Trophoblast cell (in vitro differentiated cells and primary cell): ENCODE measurements around the gene UNC13A.
"Not testable (repeated sequence)": the region's sequence is repeated elsewhere in the genome, so short reads cannot be mapped to it uniquely, and the experiment has no call there.

Experiments used
- DNase-seq, 2 donors: peaks; one replicate each; pipeline ENCODE4 v3.0.0-alpha.2; 2016
- H2AFZ ChIP-seq: 2 replicates; pipeline ENCODE4 v1.6.1; 2013; ENCODE audit warnings: low read length, moderate library complexity, mild to moderate bottlenecking; ENCODE audit not compliant: insufficient read depth, poor library complexity
- H2AK5ac ChIP-seq: 2 replicates; pipeline ENCODE4 v1.6.1; 2013; ENCODE audit warnings: mild to moderate bottlenecking, low read length
- H2BK120ac ChIP-seq: 2 replicates; pipeline ENCODE4 v1.6.1; 2013; ENCODE audit warnings: low read length, mild to moderate bottlenecking, moderate library complexity; ENCODE audit not compliant: insufficient read depth, poor library complexity
- H2BK12ac ChIP-seq: 2 replicates; pipeline ENCODE4 v1.6.1; 2013; ENCODE audit warnings: mild to moderate bottlenecking, low read length, moderate library complexity
- H2BK5ac ChIP-seq: 2 replicates; pipeline ENCODE4 v1.6.1; 2013; ENCODE audit warnings: low read length, low read depth, moderate library complexity, mild to moderate bottlenecking; ENCODE audit not compliant: poor library complexity
- H3K14ac ChIP-seq: 2 replicates; pipeline ENCODE4 v1.6.1; 2013; ENCODE audit warnings: mild to moderate bottlenecking, low read length
- H3K18ac ChIP-seq: 2 replicates; pipeline ENCODE4 v1.6.1; 2013; ENCODE audit warnings: mild to moderate bottlenecking, low read length
- H3K23ac ChIP-seq: 2 replicates; pipeline ENCODE4 v1.6.1; 2013; ENCODE audit warnings: low read length
- H3K27ac ChIP-seq: 2 replicates; pipeline ENCODE4 v1.5.1; 2013; ENCODE audit warnings: low read depth, mild to moderate bottlenecking, inconsistent platforms, low read length, moderate library complexity
- H3K27me3 ChIP-seq: 2 replicates; pipeline ENCODE4 v1.6.1; 2013; ENCODE audit warnings: inconsistent platforms, mild to moderate bottlenecking, low read length, moderate library complexity; ENCODE audit not compliant: insufficient read depth
- H3K36me3 ChIP-seq, 2 experiments: 1 replicate in 1 of 2; 2 replicates in 1 of 2; pipeline ENCODE4 v1.6.1; 2013; ENCODE audit warnings: low read length in 2 of 2, mild to moderate bottlenecking in 2 of 2, moderate library complexity in 1 of 2; ENCODE audit not compliant: insufficient read depth in 2 of 2, control insufficient read depth in 1 of 2
- H3K4ac ChIP-seq: 2 replicates; pipeline ENCODE4 v1.6.1; 2013; ENCODE audit warnings: low read depth, mild to moderate bottlenecking, low read length, moderate library complexity
- H3K4me1 ChIP-seq, 2 experiments: 1 replicate in 1 of 2; 2 replicates in 1 of 2; pipeline ENCODE4 v1.6.1; 2013; ENCODE audit warnings: low read length in 2 of 2, mild to moderate bottlenecking in 2 of 2, moderate library complexity in 1 of 2; ENCODE audit not compliant: insufficient read depth in 2 of 2, control insufficient read depth in 1 of 2
- H3K4me2 ChIP-seq: 2 replicates; pipeline ENCODE4 v1.6.1; 2013; ENCODE audit warnings: inconsistent platforms, mild to moderate bottlenecking, low read length, moderate library complexity
- H3K4me3 ChIP-seq: 2 replicates; pipeline ENCODE4 v1.5.1; 2013; ENCODE audit warnings: mild to moderate bottlenecking, low read depth, low read length, inconsistent platforms
- H3K79me1 ChIP-seq: one replicate; pipeline ENCODE4 v1.6.1; 2013; ENCODE audit warnings: low read length
- H3K79me2 ChIP-seq: 2 replicates; pipeline ENCODE4 v1.6.1; 2013; ENCODE audit warnings: low read length, mild to moderate bottlenecking; ENCODE audit not compliant: control insufficient read depth, insufficient read depth, poor library complexity
- H3K9ac ChIP-seq: 2 replicates; pipeline ENCODE4 v1.6.1; 2013; ENCODE audit warnings: mild to moderate bottlenecking, low read length
- H3K9me3 ChIP-seq: 2 replicates; pipeline ENCODE4 v1.6.1; 2013; ENCODE audit warnings: low read depth, mild to moderate bottlenecking, control low read depth, inconsistent platforms, low read length; ENCODE audit not compliant: insufficient read depth
- H4K12ac ChIP-seq: 2 replicates; pipeline ENCODE4 v1.6.1; 2013; ENCODE audit warnings: low read depth, mild to moderate bottlenecking, low read length, moderate library complexity
- H4K8ac ChIP-seq: 2 replicates; pipeline ENCODE4 v1.6.1; 2013; ENCODE audit warnings: low read depth, mild to moderate bottlenecking, low read length, moderate library complexity
- H4K91ac ChIP-seq: one replicate; pipeline ENCODE4 v1.6.1; 2013; ENCODE audit warnings: low read depth, mild to moderate bottlenecking, low read length, moderate library complexity
- WGBS: extraction: QIAGEN DNeasy Blood & Tissue Kit; methylation state at CpG from one replicate; pipeline ENCODE4 v1.1.7; 2013; ENCODE audit warnings: missing lambda C conversion rate; ENCODE audit not compliant: insufficient read length, insufficient coverage; ENCODE audit errors: extremely low coverage; 5-methylcytosine and 5-hydroxymethylcytosine counted together

UNC13A gene

DNA sequence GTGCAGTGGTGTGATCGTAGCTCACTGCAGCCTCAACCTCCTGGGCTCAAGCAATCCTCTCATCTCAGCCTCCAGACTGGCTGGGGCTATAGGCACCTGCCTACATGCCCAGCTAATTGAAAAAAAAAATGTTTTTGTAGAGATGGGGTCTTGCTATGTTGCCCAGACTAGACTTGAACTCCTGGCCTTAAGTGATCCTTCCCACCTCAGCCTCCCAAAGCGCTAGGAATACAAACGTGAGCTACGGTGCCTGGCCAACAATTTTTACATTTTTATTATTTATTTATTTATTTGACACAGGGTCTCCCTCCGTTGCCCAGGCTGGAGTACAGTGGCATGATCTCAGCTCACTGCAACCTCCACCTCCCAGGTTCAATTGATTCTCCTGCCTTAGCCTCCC lies 117.9 kb downstream of the UNC13A start:
- H3K36me3 ChIP-seq, result peaks cover 34 to 36% of the 10 kb centered on the region in 2 experiments
- not testable (repeated sequence) for H2AFZ ChIP-seq, H3K23ac ChIP-seq, H3K4me1 ChIP-seq, H3K4me3 ChIP-seq, H3K79me2 ChIP-seq, H2BK5ac ChIP-seq, H3K9ac ChIP-seq, H2BK120ac ChIP-seq, DNase-seq, H2AK5ac ChIP-seq, H3K27me3 ChIP-seq, H3K27ac ChIP-seq, H4K8ac ChIP-seq, H3K14ac ChIP-seq, H3K79me1 ChIP-seq, H3K4me2 ChIP-seq, H2BK12ac ChIP-seq, H3K9me3 ChIP-seq, H4K12ac ChIP-seq, H3K18ac ChIP-seq, H3K4ac ChIP-seq, H4K91ac ChIP-seq
- no CpG with 5 or more reads among the region's 5 CpGs for WGBS

DNA sequence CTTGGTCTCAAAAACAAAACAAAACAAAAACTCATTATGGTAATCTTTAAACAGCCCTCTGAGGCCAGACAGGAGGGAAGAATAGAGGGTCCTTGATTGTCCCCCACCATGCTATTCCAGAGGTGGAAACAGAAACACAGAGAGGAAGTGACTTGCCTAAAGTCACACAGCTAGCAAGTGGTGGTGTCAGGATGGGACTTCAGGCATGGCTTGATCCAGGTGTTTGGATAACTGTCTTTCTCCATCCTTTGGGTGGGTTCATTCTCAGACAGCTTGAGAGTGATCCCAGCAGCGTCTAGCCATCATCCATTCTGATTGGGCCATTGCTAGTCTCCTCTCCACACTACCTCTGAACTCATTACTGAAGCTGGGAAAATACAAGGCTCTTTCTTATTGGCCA lies 120.2 kb downstream of the UNC13A start:
- WGBS, result no CpG with 5 or more reads among the region's 1 CpG
- no peaks in the 10 kb centered on the region for H3K79me1 ChIP-seq
- no peak overlapping the region for H4K8ac ChIP-seq
- H3K4ac ChIP-seq, result no peak overlapping the region
- H3K9ac ChIP-seq, result no peak overlapping the region
- no peak overlapping the region for H3K14ac ChIP-seq
- no peak overlapping the region for H3K18ac ChIP-seq
- no peak overlapping the region for H3K27ac ChIP-seq
- H3K23ac ChIP-seq, result no peak overlapping the region
- no peak overlapping the region for H2BK12ac ChIP-seq
- peaks cover 31 to 35% of the 10 kb centered on the region in 2 experiments for H3K36me3 ChIP-seq
- no peak overlapping the region for H2BK120ac ChIP-seq
- peaks cover 0 to 3% of the 10 kb centered on the region in 2 experiments for H3K4me1 ChIP-seq
- no peaks in the 10 kb centered on the region for H3K9me3 ChIP-seq
- no peaks in the 10 kb centered on the region for H3K27me3 ChIP-seq
- no peak overlapping the region for H2AK5ac ChIP-seq
- H3K4me3 ChIP-seq, result no peak overlapping the region
- H2AFZ ChIP-seq, result no peak overlapping the region
- DNase-seq, result no peak
- H2BK5ac ChIP-seq, result no peak overlapping the region
- H4K12ac ChIP-seq, result no peak overlapping the region
- no peaks in the 10 kb centered on the region for H3K79me2 ChIP-seq
- no peak overlapping the region for H4K91ac ChIP-seq
- H3K4me2 ChIP-seq, result no peak overlapping the region

DNA sequence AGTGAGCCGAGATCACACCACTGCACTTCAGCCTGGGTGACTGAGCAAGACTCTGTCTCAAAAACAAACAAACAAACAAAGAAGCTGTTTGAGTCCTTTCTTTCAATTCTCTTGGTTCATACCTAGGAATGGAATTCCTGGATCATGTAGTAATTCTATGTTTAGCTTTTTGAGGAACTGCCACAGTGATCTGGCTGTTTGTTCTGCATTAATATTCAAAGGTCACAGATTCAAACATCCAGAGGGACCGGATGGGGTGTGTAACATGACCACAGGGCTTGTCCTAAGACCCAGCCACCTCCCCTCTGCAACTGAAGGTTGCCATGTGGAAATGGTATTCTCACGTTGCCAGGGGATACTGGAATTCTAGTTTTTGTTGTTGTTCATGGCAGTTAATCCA lies 122.5 kb downstream of the UNC13A start:
- Histone ChIP-seq H3K9ac (no peak overlapping the region), H2AFZ (no peak overlapping the region), H3K79me1 (no peaks in the 10 kb centered on the region), H2BK5ac (no peak overlapping the region), H2BK120ac (no peak overlapping the region), H4K8ac (no peak overlapping the region), H3K18ac (no peak overlapping the region), H3K4me1 (peaks cover 0 to 3% of the 10 kb centered on the region in 2 experiments), H3K4me2 (no peak overlapping the region), H3K27me3 (no peaks in the 10 kb centered on the region), H3K9me3 (no peaks in the 10 kb centered on the region), H3K36me3 (peaks cover 26% of the 10 kb centered on the region in 2 experiments), H4K12ac (no peak overlapping the region), H3K27ac (no peak overlapping the region), H3K14ac (no peak overlapping the region), H3K4ac (no peak overlapping the region), H3K79me2 (no peaks in the 10 kb centered on the region), H4K91ac (no peak overlapping the region), H2AK5ac (no peak overlapping the region), H3K4me3 (no peak overlapping the region), H2BK12ac (no peak overlapping the region), H3K23ac (no peak overlapping the region)
- WGBS, result no CpG with 5 or more reads among the region's 3 CpGs
- DNase-seq, result no peak

DNA sequence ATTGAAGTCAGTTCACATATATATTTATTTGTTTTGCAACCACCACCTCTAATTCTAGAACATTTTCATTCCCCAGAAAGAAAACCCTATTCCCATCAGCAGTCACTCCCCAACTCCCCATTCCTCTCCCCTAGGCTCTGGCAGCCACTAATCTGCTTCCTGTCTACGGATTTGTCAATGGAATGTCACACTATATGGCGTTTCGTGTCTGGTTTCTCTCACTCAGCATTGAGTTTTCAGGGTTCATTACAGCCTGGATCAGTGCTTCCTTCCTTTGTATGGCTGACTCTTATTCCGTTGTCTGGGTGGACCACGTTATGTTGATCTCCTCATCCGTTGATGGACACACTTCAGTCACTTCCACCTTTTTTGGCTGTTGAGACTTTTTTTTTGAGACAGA lies 123.4 kb downstream of the UNC13A start:
- H3K36me3 ChIP-seq, result peaks cover 29 to 31% of the 10 kb centered on the region in 2 experiments
- no CpG with 5 or more reads among the region's 6 CpGs for WGBS
- H3K79me1 ChIP-seq, result no peaks in the 10 kb centered on the region
- no peak overlapping the region for H3K9ac ChIP-seq
- DNase-seq, result no peak
- H3K4me1 ChIP-seq, result peaks cover 0 to 3% of the 10 kb centered on the region in 2 experiments
- no peak overlapping the region for H2BK12ac ChIP-seq
- H3K23ac ChIP-seq, result no peak overlapping the region
- H3K9me3 ChIP-seq, result no peaks in the 10 kb centered on the region
- no peak overlapping the region for H4K91ac ChIP-seq
- H2BK120ac ChIP-seq, result no peak overlapping the region
- no peak overlapping the region for H3K14ac ChIP-seq
- H2AK5ac ChIP-seq, result no peak overlapping the region
- H3K27ac ChIP-seq, result no peak overlapping the region
- no peak overlapping the region for H3K4ac ChIP-seq
- H3K79me2 ChIP-seq, result no peaks in the 10 kb centered on the region
- no peaks in the 10 kb centered on the region for H3K27me3 ChIP-seq
- no peak overlapping the region for H2AFZ ChIP-seq
- no peak overlapping the region for H2BK5ac ChIP-seq
- H3K18ac ChIP-seq, result no peak overlapping the region
- H4K12ac ChIP-seq, result no peak overlapping the region
- no peak overlapping the region for H3K4me3 ChIP-seq
- H4K8ac ChIP-seq, result no peak overlapping the region
- H3K4me2 ChIP-seq, result no peak overlapping the region
